Epidermal melanocyte (primary cell): ENCODE results near the gene ARHGAP31.
"Not testable (repeated sequence)": the region's sequence is repeated elsewhere in the genome, so short reads cannot be mapped to it uniquely, and the experiment has no call there.

Experiments used
- DNase-seq: peaks from one replicate; pipeline ENCODE4 v3.0.0; 2011; ENCODE audit warnings: low spot score; ENCODE audit not compliant: insufficient read length

Gene ARHGAP31

DNA sequence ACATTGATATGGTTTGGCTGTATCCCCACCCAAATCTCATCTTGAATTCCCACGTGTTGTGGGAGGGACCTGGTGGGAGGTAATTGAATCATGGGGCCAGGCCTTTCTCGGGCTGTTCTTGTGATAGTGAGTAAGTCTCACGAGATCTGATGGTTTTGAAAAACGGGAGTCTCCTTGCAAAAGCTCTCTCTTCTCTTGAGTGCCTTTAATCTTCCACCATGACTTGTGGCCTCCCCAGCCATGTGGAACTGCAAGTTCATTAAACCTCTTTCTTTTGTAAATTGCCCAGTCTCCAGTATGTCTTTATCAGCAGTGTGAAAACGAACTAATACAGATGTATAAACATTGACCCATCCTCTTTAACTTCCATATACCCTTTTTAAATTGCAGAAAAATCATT, 26.6 kb downstream of the ARHGAP31 start:
- not testable (repeated sequence) for DNase-seq

DNA sequence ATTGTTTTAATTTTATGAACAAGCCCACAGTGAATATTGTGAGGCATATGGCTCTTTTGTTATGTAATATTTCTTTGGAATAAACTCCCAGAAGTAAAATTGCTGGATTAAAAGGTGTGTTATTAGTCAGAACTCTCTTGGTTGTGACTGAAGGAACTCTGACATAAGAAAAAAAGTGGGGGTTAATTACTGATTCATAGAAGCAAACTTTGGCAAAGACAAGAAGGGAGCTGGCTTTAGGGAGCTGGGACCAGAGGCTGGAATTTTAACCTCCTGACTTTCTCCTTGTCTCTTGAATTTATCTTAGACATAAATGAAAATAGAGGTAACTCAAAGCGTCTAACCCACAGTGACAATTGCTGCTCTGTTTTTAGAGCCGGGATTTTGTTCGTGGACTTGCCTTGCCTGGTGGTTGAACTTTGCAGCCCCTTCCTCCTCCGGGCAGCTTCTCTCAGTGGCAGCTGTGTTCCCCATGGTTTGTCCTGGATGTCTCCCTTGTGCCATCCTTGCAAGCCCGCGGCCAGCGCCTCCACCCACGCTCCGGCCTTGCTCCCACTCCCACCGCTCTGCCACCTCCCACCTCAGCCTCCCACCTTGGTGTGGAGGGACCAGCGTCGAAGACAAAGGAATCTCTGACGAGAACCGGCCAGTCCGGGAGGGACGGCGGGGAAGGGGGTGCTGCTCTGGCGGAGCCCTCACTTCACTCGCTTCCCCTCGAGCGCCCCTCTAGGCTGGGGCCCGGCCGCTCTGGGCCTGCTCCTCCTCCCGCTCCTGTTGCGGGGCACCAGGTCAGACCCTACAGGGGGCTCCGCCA, 28.0 kb downstream of the ARHGAP31 start:
- no peak for DNase-seq

DNA sequence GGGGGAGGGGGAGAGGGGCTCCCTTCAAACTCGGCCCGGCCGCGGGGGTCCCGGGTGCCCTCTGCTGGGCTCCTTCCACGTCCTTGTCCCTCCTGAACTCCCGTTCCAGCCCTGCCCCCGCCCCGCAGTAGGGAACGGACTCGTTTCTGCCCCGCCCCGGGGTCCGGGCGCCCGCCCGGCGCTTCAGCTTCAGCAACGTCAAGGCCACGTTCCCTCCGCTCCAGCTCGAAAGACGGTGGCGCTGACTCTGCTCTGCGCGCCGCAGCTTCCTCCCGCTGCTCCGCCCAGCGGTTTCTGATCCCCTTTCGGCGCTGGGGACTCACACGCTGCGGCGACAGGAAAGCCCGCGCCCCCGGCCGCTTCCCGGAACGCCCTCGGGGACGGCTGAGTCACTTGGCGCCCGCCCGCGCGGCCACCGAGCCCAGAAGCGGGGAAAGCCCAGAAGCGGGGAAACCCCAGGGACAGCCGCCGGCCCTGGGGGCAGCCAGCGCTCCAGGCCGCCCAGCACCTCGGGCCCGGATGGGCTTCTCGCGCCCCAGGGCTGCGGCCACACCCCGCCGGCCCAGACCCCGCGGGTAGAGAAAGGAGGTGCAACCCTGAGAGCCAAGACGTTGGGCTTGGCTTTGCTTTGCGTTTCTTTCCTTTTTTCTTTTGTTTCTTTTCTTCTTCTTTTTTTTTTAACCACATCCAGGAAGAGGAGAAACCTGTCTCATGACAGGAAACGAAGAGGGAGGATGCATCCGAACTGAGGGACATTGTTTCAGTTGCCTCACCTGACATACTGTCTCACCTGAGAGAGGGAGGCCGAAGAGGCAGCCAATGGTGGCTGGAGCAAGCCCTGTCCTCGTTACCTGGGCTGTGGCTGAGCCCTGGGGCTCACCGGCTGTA, 28.9 kb downstream of the ARHGAP31 start:
- DNase-seq = peak; percentile 42

DNA sequence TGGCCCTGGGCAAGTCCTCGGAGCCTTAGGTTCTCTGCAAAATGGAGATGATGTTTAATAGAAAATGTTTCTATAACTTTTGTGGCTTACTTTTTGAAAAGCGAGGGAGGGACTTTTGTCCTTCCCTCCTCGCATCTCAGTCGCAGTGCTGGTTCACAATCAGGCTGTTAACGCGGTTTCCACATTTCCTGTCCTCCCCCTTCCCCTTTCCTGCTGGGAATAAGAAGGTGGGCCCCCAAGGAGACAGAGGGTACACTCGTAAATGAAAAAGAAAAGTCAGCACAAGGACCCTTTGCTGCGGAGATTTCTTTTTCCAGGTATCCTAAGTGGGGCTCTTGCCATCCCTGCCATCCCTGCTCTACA, 29.5 kb downstream of the ARHGAP31 start:
- no peak for DNase-seq

DNA sequence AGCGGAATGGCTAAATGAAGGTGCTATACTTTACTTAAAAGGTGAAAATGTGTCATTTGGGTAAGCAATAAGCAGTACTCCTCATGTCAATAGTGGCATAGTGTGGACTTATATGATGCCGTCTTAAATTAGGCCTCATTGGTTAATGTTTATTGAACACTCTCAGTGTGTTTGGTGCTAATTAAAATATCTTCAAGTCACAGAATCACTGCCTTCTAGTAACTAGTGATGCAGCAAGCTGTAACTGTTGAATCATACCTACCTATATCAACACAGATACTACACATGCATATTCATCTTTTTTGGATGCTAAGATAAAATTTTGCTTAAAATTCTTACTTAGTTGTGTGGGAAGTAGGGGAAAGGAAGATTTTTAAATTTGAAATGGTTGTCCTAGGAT, 30.7 kb downstream of the ARHGAP31 start:
- no peak for DNase-seq

DNA sequence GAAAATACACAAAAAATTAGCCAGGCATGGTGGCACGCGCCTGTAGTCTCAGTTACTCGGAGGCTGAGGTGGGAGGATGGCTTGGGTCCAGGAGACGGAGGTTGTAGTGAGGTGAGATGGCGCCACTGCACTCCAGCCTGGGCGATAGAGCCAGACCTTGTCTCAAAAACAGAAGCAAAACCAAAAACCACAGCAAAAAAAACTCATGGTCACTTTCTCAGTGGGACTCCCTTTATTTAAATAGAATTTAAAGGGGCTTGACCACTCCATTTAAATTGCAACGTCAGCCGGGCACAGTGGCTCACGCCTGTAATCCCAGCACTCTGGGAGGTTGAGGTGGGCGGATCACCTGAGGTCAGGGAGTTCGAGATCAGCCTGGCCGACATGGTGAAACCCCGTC, 32.8 kb downstream of the ARHGAP31 start:
- no peak for DNase-seq

DNA sequence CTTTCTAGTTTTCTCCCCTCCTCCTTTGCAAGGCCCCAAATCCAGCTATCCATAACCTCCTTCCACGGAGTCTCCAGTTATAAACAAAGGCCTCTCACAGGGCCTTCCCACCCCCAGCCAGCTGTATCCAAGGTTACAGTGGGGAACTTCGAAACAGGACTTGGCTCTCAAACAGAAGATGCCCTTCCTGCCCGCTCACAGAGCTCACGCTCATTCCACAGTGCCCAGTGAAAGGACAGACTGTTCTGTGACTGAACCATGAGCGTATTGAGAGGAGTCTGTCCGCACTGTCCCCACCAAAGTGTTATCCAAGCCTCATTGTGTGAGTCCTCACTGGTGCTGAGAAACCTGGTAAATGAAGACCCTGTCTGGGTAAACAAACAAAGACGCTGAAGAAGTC, 35.4 kb downstream of the ARHGAP31 start:
- DNase-seq = peak; percentile 93

DNA sequence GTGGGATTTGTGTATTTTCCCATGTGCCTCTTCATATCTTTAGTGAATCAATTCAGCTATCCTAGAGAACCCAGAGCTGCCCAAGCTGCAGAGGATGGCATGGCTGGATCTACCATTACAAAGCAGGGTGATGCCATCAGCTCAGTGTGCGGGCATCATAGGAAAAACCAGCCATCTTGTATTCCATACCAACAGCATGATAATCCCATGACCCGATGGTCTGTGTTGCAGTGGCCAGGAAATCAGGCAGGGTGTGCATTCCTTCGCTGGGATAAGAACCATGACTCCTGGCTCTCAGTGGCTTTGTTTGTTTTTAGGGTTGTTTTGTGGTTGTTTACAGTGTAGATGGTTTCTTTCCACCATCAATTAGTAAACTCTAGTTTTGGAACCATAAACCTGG, 36.0 kb downstream of the ARHGAP31 start:
- no peak for DNase-seq

DNA sequence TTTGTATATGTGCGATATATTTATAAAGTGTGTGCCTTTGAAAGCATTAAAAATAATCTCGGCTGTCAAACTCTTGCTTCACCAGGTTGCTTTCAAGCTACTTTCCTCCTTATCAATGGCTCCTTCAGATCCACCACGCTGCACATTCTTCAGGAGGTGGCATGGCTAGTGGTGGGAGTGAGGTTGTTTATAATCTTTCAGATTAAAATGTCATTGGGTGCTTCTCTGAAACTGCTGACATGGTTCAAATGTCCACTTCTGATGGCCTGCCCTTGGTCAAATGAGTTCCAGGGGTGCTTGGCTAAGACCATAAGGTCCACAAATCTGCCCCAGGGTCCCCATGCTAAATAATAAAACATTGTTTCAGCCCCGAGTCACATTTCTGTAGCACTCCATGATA, 36.7 kb downstream of the ARHGAP31 start:
- DNase-seq = no peak

DNA sequence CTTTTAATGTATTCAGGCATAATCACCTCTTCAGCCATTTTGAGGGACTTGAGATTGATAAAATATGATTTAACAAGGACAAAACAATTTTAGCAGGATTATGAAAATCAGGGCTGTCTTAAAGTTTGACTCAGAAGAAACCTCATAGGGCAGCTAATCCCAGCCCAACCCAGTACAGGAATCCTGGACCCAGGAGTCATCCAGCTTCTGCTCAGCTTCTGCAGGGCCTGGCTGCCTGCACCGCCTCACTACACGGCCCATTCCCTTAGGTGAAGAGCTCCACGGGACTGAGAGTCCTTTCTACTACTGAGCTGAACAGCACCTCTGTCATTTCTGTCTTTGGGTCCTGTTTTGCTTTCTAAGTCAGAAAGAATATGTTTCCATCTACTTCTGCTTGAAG, 37.5 kb downstream of the ARHGAP31 start:
- DNase-seq = no peak

DNA sequence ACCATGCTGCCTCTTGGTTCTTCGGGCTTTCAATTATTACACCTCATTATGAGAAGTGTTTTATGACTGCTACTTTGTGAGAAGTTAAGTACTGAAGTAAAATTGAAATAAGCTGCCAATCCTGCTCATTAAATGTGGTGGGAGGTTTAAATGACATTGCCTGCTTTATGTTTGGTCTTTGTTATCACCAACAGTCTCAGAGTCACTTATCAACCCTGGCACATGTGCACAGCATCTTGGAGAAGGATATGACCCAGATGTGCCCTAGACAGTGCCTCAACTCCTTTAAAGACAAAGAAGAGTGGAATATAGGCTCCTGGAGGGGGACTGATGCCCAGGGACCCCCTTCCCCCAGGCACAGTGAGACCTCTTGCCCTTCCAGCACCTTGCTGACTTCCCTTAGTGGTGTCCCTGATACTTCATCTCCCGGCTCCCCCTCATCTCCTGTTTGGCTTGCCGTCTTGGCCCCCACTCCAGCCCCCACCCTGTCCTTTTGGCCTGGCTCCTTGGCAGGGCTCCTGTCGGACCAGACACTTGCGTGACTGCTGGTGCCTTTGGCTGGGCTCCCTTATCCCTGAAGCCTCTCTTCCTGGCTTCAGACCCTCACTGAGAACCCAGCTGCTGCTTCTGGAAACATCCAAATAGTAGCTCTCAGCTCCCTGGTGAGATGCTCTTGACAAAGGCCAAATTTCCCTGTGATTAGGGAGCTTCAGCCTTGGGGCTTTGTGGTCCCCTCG, 39.8 kb downstream of the ARHGAP31 start:
- no peak for DNase-seq

DNA sequence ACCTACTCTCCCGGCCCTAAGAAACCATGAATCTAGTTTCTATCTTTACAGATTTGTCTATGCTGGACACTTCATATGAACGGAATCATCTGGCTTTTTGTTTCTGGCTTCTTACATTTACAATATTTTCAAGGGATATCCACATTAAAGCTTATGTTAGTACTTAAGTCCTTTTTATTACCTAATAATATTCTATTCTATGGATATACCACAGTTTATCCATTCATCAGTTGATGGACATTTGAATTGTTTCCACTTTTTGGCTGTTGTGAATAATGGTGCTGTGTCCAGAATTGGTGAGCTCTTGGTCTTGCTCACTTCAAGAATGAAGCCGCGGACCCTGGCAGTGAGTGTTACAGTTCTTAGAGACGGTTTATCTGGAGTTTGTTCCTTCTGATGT, 42.6 kb downstream of the ARHGAP31 start:
- DNase-seq = no peak

DNA sequence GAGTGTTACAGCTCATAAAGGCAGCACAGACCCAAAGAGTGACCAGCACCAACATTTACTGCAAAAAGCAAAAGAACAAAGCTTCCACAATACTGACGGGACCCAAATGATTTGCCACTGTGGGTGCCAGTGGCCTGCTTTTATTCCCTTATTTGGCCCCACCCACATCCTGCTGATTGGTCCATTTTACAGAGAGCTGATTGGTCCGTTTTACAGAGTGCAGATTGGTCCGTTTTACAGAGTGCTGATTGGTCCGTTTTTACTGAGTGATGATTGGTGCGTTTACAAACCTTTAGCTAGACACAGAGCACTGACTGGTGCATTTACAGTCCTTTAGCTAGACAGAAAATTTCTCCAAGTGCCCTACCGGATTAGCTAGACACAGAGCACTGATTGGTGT, 43.2 kb downstream of the ARHGAP31 start:
- DNase-seq = not testable (repeated sequence)

DNA sequence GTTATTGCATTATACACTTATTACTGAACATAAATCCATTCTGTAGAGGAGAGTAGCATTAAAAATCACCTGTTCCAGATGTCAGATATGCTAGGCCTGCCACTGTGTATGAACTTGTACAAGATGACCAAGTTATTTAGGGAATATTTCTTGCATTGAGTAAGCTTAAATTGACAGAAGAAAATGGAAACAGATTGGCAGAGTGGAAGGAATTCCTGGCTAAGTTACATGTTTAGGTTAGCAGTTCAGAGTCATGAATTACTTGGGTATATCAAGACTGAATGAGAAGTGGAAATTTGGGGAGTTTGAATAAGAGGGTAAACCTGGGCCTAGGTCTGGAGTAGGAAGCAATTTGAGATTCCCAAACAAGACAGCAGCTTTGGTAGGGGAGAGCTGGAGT, 44.6 kb downstream of the ARHGAP31 start:
- DNase-seq = no peak

DNA sequence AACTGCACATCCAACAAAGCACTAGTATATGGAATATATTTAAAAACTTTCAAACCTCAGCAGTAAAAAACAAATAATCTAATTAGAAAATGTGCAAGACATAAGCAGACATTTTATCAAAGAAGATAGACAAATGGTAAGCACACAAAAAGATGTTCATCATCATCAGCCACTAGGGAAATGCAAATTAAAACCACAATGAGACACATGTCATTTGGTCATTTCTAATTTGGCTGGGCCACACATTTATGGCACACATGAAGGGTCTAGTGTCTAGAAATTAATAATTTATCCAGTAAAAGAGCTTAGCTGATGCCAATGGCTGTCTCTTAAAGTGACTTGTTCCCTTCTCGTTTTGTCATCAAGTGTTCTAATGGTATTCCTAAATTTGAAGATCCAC, 45.8 kb downstream of the ARHGAP31 start:
- no peak for DNase-seq

DNA sequence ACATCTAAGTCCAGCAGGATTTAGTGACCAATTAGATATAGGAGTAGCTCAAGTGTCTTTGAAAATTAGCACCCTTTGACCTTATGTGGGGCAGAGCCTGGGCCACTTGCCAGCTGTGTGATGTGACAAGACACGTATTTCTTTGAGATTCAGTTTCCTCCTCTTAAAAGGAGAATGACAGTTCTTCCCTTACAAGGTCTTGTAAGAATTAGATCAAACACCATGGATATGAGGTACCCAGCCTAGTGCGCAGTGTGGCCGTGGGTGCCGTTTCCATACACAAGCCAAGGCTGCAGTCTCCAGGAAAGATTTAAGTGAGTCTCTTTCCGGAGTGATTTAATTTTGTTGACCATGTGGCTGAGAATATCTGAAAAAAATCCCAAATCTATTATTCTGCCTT, 46.3 kb downstream of the ARHGAP31 start:
- no peak for DNase-seq

DNA sequence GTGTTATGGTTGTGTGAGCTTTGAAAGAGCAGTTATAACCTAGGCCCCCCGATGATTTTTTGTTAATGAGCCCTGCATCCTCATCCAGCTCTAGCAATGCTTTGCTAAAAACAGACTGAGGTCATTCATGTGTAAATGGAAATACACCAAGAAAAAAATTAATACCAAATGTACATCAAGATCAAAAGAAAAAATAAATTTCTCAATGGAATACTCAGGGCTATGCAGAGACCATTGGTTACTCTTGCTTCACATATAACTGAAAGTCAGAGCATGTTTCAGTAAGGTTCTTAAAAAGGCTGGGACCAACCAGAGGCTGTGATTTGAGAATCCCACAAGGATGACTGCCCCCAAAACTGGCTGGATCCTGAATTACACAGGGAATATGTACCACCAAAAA, 48.0 kb downstream of the ARHGAP31 start:
- no peak for DNase-seq

DNA sequence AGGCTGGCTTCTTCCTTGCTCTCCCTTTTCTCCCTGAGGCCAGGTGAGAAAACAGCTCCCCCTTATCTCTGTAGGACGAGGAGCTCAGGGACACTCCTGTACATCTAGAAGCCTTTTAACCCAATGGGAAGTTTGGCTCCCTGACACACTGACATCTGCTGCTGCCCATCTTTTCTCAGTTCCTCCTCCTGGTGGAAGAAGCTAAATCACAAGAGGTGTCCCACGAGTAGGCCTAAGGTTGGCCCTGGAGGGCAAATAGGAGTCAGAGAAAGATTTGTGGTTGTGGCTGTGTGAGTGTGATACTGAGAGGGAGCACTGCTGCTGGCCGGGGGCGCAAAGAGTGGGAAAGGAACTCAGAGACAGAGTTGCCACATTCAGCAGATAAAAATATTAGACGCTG, 49.5 kb downstream of the ARHGAP31 start:
- DNase-seq = no peak

DNA sequence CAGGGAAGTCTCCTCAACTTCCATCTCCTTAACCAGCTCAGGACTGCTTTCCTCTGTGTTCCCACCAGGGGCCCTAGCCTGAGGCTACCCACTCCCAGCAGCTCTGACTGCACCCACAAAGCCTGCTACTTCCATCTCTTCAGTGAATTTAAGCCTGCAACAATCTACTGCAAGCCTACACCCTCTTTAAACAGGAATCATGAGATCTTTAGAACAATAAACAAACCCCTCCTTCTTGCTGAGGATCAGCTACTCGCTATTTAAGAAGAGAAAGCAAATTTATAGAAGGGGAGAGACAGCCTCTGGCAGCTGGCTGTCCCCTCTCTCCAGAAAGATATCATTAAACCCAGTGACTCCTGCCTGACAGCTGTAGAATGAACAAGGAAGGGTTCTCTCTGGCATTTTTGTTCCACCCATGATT, 51.9 kb downstream of the ARHGAP31 start:
- DNase-seq = no peak

DNA sequence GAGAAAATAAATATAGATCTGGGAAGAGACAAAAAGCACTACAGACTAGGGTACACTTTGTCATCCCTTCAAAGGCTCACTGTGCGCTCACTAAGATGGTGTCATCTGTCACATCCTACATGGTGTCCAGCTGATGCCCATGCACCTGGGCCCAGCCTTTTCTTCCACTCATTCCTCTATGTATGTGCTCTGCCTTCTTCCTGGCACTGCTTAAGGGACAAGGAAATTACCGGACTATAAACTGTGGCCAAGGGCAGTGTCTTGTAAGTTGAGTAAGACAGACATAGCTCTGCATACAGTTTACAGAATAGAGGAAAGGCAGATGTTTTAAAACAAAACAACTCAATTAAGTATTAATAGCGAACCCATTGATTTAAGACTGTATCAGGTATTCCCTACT, 52.9 kb downstream of the ARHGAP31 start:
- DNase-seq = no peak

DNA sequence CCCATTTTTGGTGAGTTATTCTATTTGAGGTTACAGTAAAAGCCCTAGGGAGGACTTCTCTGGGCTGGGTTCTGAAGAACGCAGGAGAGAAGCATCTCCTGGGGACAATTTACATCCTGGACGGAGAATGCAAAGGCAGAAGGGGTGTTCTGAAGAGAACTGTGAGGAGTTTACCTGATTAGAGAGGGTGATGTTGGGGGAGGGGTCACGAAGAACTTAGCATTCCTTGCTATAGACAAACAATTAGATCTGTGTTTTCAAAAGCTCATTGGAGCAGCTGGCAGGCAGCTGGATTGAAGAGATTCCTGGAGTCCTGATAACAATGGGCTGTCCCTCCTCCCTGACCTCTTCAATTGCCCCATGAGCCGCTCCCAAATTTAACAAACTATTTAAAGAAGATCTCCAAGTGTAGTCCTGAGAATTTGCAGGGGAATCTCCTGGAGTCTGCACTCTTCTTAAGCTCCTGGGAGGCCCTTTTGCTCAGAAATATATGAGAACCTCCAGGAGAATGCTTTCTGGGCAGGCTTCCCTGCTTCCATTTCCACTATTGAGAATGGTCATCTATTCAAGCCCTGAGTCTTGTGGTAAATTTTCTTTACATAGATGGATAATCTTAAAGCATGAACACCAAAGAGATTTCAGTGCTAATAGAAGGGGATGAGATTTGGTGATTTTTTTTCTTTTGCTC, 55.3 kb downstream of the ARHGAP31 start:
- no peak for DNase-seq
